Measurements from ENCODE around the gene INSYN2B.

The INSYN2B gene

DNA sequence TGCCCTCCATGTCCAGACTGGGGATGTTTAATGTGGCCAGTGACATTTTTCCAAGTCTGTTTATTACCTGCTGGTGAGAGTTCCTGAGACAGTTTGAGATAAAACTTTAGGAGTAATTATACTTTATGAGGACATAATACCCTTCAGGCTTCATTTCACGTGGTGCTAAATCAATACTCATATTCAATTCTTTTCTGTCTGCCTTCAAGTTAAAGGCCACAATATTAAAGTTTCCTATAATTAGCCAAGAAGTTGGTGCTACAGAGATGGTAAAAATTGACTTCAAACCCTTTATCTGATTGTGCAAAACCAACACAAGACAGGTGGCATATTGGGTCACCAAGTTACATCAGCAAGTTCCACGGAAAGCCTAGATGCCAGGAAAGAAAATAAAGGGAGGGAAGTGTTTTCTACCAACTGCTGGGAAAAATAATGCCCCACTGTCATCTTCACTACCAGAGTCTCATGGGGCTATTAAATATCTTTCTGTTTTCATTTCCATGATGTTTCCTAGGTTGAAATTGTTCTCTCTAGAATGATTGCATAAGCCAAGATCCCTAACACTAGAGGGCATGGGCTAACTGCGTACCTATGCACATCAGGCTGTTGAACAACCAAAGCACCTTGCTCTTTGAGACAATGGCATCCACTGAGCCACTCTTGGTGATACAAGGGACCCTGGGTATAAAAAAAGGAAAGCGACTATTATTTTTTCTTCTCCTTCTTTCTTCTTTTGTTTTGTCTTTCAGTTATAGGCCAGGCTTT lies 68.7 kb downstream of the INSYN2B start:
- Histone ChIP-seq H3K4me2 (ENCODE audit: insufficient read depth, low read length, poor library complexity, severe bottlenecking) (no peak overlapping the region), H3K14ac (ENCODE audit: low read length) (no peak overlapping the region), H3K9me3 (replicated peaks in 1 of 2; ENCODE audit: control insufficient read depth in 2 of 2, insufficient read depth in 1 of 2, low read depth in 1 of 2, low read length in 2 of 2) (no peaks in the 10 kb centered on the region), H2AFZ (ENCODE audit: low read length) (no peak overlapping the region), H2BK15ac (ENCODE audit: low read length) (no peak overlapping the region), H3K27ac (replicated peaks; ENCODE audit: low read length) (no peak overlapping the region), H3K4ac (ENCODE audit: low read length) (no peak overlapping the region), H3K18ac (ENCODE audit: low read length) (no peak overlapping the region), H4K8ac (ENCODE audit: low read depth, low read length) (no peak overlapping the region), H3K36me3 (replicated peaks in 1 of 2; ENCODE audit: control insufficient read depth in 2 of 2, insufficient read depth in 2 of 2, low read length in 2 of 2) (no peaks in the 10 kb centered on the region), H4K91ac (ENCODE audit: low read depth, low read length, poor library complexity) (no peak overlapping the region), H3K9ac (ENCODE audit: low read depth, low read length, poor library complexity) (no peak overlapping the region), H2BK12ac (ENCODE audit: low read length) (no peak overlapping the region), H3K4me3 (ENCODE audit: low read length in 2 of 2) (no peak overlapping the region), H3K27me3 (ENCODE audit: control insufficient read depth in 3 of 3, insufficient read depth in 3 of 3, low read depth in 1 of 3, low read length in 3 of 3) (no peaks in the 10 kb centered on the region), H3K79me1 (ENCODE audit: low read depth, low read length) (no peaks in the 10 kb centered on the region), H3K23ac (ENCODE audit: low read depth, low read length, poor library complexity) (no peak overlapping the region), H2AK5ac (ENCODE audit: low read depth, low read length) (no peak overlapping the region), H2BK120ac (ENCODE audit: low read depth, low read length) (no peak overlapping the region), H2BK5ac (ENCODE audit: low read length) (no peak overlapping the region), H3K4me1 (ENCODE audit: control insufficient read depth in 2 of 2, insufficient read depth in 1 of 2, low read depth in 1 of 2, low read length in 2 of 2) (peaks cover 2% of the 10 kb centered on the region in 2 donors)
- WGBS, 2 donors (ENCODE audit: extremely low coverage in 2 of 2, insufficient read length in 2 of 2, insufficient replicate concordance in 1 of 2): no CpG with 5 or more reads among the region's 4 CpGs
- no peak for DNase-seq (ENCODE audit: low spot score)

DNA sequence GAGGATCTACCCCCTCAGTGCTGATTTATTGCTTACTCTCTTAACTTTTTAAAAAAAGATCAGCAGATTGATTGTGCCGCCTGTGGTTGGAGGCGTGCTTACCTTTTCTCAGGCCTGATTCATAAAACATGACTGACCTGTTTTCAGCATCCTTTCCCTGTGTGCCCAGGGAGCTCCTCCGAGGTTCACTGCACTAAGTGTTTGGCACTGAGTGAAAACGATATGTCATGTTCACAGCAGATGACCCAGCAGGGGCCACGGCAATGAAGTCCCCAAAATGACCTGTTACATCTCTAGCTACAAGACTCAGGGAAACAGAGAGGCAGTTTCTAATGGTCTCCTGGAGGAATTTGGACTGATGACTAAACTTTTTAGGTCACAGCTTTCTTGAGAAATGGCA lies 69.9 kb downstream of the INSYN2B start:
- no peak overlapping the region for H3K4me3 ChIP-seq (ENCODE audit: low read length in 2 of 2)
- no peak overlapping the region for H3K23ac ChIP-seq (ENCODE audit: low read depth, low read length, poor library complexity)
- H2BK5ac ChIP-seq (ENCODE audit: low read length): no peak overlapping the region
- no peak overlapping the region for H3K4me2 ChIP-seq (ENCODE audit: insufficient read depth, low read length, poor library complexity, severe bottlenecking)
- H4K8ac ChIP-seq (ENCODE audit: low read depth, low read length): no peak overlapping the region
- no peak overlapping the region for H2AFZ ChIP-seq (ENCODE audit: low read length)
- peaks cover 2% of the 10 kb centered on the region for H3K79me1 ChIP-seq (ENCODE audit: low read depth, low read length)
- DNase-seq (ENCODE audit: low spot score): no peak
- H2AK5ac ChIP-seq (ENCODE audit: low read depth, low read length): no peak overlapping the region
- H3K14ac ChIP-seq (ENCODE audit: low read length): no peak overlapping the region
- no peak overlapping the region for H2BK12ac ChIP-seq (ENCODE audit: low read length)
- no peak overlapping the region for H3K4ac ChIP-seq (ENCODE audit: low read length)
- no peaks in the 10 kb centered on the region for H3K27me3 ChIP-seq (ENCODE audit: control insufficient read depth in 3 of 3, insufficient read depth in 3 of 3, low read depth in 1 of 3, low read length in 3 of 3)
- WGBS, 2 donors (ENCODE audit: extremely low coverage in 2 of 2, insufficient read length in 2 of 2, insufficient replicate concordance in 1 of 2): no CpG with 5 or more reads among the region's 5 CpGs
- no peak overlapping the region for H4K91ac ChIP-seq (ENCODE audit: low read depth, low read length, poor library complexity)
- no peak overlapping the region for H3K9ac ChIP-seq (ENCODE audit: low read depth, low read length, poor library complexity)
- H3K9me3 ChIP-seq (replicated peaks in 1 of 2; ENCODE audit: control insufficient read depth in 2 of 2, insufficient read depth in 1 of 2, low read depth in 1 of 2, low read length in 2 of 2): no peaks in the 10 kb centered on the region
- H2BK120ac ChIP-seq (ENCODE audit: low read depth, low read length): no peak overlapping the region
- no peaks in the 10 kb centered on the region for H3K36me3 ChIP-seq (replicated peaks in 1 of 2; ENCODE audit: control insufficient read depth in 2 of 2, insufficient read depth in 2 of 2, low read length in 2 of 2)
- no peak overlapping the region for H3K27ac ChIP-seq (replicated peaks; ENCODE audit: low read length)
- H3K4me1 ChIP-seq (ENCODE audit: control insufficient read depth in 2 of 2, insufficient read depth in 1 of 2, low read depth in 1 of 2, low read length in 2 of 2): peaks cover 2% of the 10 kb centered on the region in 2 donors
- H2BK15ac ChIP-seq (ENCODE audit: low read length): no peak overlapping the region
- H3K18ac ChIP-seq (ENCODE audit: low read length): no peak overlapping the region

DNA sequence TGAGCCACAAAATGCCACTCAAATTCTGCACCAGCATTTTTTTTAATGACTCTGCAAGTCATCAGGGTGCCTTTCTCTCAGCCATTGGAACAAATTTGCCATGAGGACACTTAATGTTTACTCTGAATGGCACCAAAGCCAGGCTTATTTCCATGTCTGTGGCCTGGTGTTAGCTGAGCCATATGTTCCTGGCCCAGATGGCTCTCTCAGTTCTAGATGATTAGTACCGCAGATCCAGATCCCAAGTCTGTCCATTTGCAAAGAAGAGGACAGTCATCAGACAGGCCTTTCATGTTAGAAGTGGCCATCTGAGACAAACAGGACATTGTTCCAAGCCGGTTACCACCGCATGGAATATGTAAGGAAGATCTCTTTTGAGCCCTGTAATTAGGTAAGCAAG lies 70.3 kb downstream of the INSYN2B start:
- no peaks in the 10 kb centered on the region for H3K9me3 ChIP-seq (replicated peaks in 1 of 2; ENCODE audit: control insufficient read depth in 2 of 2, insufficient read depth in 1 of 2, low read depth in 1 of 2, low read length in 2 of 2)
- H4K8ac ChIP-seq (ENCODE audit: low read depth, low read length): no peak overlapping the region
- no peak overlapping the region for H2AFZ ChIP-seq (ENCODE audit: low read length)
- H2BK12ac ChIP-seq (ENCODE audit: low read length): no peak overlapping the region
- H3K14ac ChIP-seq (ENCODE audit: low read length): no peak overlapping the region
- H2AK5ac ChIP-seq (ENCODE audit: low read depth, low read length): no peak overlapping the region
- no peak overlapping the region for H3K18ac ChIP-seq (ENCODE audit: low read length)
- DNase-seq (ENCODE audit: low spot score): no peak
- H3K9ac ChIP-seq (ENCODE audit: low read depth, low read length, poor library complexity): no peak overlapping the region
- H4K91ac ChIP-seq (ENCODE audit: low read depth, low read length, poor library complexity): no peak overlapping the region
- no peak overlapping the region for H3K27ac ChIP-seq (replicated peaks; ENCODE audit: low read length)
- H3K4me3 ChIP-seq (ENCODE audit: low read length in 2 of 2): no peak overlapping the region
- H3K4ac ChIP-seq (ENCODE audit: low read length): no peak overlapping the region
- H3K4me2 ChIP-seq (ENCODE audit: insufficient read depth, low read length, poor library complexity, severe bottlenecking): no peak overlapping the region
- WGBS, 2 donors (ENCODE audit: extremely low coverage in 2 of 2, insufficient read length in 2 of 2, insufficient replicate concordance in 1 of 2): no CpG with 5 or more reads among the region's 3 CpGs
- H3K23ac ChIP-seq (ENCODE audit: low read depth, low read length, poor library complexity): no peak overlapping the region
- H2BK15ac ChIP-seq (ENCODE audit: low read length): no peak overlapping the region
- no peak overlapping the region for H2BK5ac ChIP-seq (ENCODE audit: low read length)
- peaks cover 2% of the 10 kb centered on the region for H3K79me1 ChIP-seq (ENCODE audit: low read depth, low read length)
- H3K36me3 ChIP-seq (replicated peaks in 1 of 2; ENCODE audit: control insufficient read depth in 2 of 2, insufficient read depth in 2 of 2, low read length in 2 of 2): no peaks in the 10 kb centered on the region
- no peak overlapping the region for H2BK120ac ChIP-seq (ENCODE audit: low read depth, low read length)
- peaks cover 2% of the 10 kb centered on the region in 2 donors for H3K4me1 ChIP-seq (ENCODE audit: control insufficient read depth in 2 of 2, insufficient read depth in 1 of 2, low read depth in 1 of 2, low read length in 2 of 2)
- no peaks in the 10 kb centered on the region for H3K27me3 ChIP-seq (ENCODE audit: control insufficient read depth in 3 of 3, insufficient read depth in 3 of 3, low read depth in 1 of 3, low read length in 3 of 3)

DNA sequence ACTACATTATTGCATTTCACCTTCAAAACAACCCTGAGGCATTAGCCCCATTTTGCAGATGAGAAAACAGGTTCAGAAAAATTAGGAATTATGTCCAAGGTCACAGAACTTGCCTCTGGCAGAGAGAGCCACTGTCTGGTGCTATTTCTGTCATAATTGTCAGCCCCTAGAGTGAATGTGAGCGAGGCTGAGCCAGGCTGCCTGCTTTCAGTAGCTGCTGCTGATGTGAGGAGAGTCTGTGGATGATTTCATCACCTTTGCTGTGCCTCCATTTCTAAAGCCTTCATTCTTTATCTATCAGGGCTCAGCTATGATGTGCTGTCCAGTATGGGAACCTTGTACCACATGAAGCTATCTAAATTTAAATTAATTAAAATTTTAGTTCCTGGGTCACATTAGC lies 71.4 kb downstream of the INSYN2B start:
- no peak overlapping the region for H4K8ac ChIP-seq (ENCODE audit: low read depth, low read length)
- H3K79me1 ChIP-seq (ENCODE audit: low read depth, low read length): peaks cover 2% of the 10 kb centered on the region
- no peaks in the 10 kb centered on the region for H3K36me3 ChIP-seq (replicated peaks in 1 of 2; ENCODE audit: control insufficient read depth in 2 of 2, insufficient read depth in 2 of 2, low read length in 2 of 2)
- H3K9ac ChIP-seq (ENCODE audit: low read depth, low read length, poor library complexity): no peak overlapping the region
- no peak overlapping the region for H2BK12ac ChIP-seq (ENCODE audit: low read length)
- no peak overlapping the region for H2BK120ac ChIP-seq (ENCODE audit: low read depth, low read length)
- no peak for DNase-seq (ENCODE audit: low spot score)
- no peak overlapping the region for H3K4me3 ChIP-seq (ENCODE audit: low read length in 2 of 2)
- no peak overlapping the region for H3K4ac ChIP-seq (ENCODE audit: low read length)
- H3K23ac ChIP-seq (ENCODE audit: low read depth, low read length, poor library complexity): no peak overlapping the region
- no peak overlapping the region for H2AFZ ChIP-seq (ENCODE audit: low read length)
- no peak overlapping the region for H2BK5ac ChIP-seq (ENCODE audit: low read length)
- H3K14ac ChIP-seq (ENCODE audit: low read length): no peak overlapping the region
- H4K91ac ChIP-seq (ENCODE audit: low read depth, low read length, poor library complexity): no peak overlapping the region
- no peaks in the 10 kb centered on the region for H3K9me3 ChIP-seq (replicated peaks in 1 of 2; ENCODE audit: control insufficient read depth in 2 of 2, insufficient read depth in 1 of 2, low read depth in 1 of 2, low read length in 2 of 2)
- no CpG with 5 or more reads among the region's 1 CpG for WGBS, 2 donors (ENCODE audit: extremely low coverage in 2 of 2, insufficient read length in 2 of 2, insufficient replicate concordance in 1 of 2)
- H3K18ac ChIP-seq (ENCODE audit: low read length): no peak overlapping the region
- no peaks in the 10 kb centered on the region for H3K27me3 ChIP-seq (ENCODE audit: control insufficient read depth in 3 of 3, insufficient read depth in 3 of 3, low read depth in 1 of 3, low read length in 3 of 3)
- no peak overlapping the region for H3K27ac ChIP-seq (replicated peaks; ENCODE audit: low read length)
- no peak overlapping the region for H2AK5ac ChIP-seq (ENCODE audit: low read depth, low read length)
- no peak overlapping the region for H2BK15ac ChIP-seq (ENCODE audit: low read length)
- peaks cover 0 to 6% of the 10 kb centered on the region in 2 donors for H3K4me1 ChIP-seq (ENCODE audit: control insufficient read depth in 2 of 2, insufficient read depth in 1 of 2, low read depth in 1 of 2, low read length in 2 of 2)
- H3K4me2 ChIP-seq (ENCODE audit: insufficient read depth, low read length, poor library complexity, severe bottlenecking): no peak overlapping the region

Measured in neuronal stem cell (in vitro differentiated cells).